Occipital lobe (tissue), 2 donors: ENCODE data around the gene QPRT. TPM values are rescaled to one million over a fixed set of nuclear protein-coding genes. Genes with fewer than 3 reads are reported as not detected.
"Not testable (repeated sequence)": the region's sequence is repeated elsewhere in the genome, so short reads cannot be mapped to it uniquely, and the experiment has no call there.

Experiments used
- DNase-seq: peaks from one replicate; lab custom pipeline; 2025; lab: John Stamatoyannopoulos, UW
- total RNA-seq: library from RNA; depleted of rRNA; stranded (reverse); fragments of >200 nt; gene quantifications from one replicate; pipeline ENCODE4 v1.2.3, GENCODE V29; 2014

Gene QPRT
- total RNA-seq, 1 donor from 2014 or later = 4.4 TPM

- no peak for DNase-seq
Measured at GRCh38 chr16:29745121-29745852, 66.3 kb downstream of the QPRT start.

DNA sequence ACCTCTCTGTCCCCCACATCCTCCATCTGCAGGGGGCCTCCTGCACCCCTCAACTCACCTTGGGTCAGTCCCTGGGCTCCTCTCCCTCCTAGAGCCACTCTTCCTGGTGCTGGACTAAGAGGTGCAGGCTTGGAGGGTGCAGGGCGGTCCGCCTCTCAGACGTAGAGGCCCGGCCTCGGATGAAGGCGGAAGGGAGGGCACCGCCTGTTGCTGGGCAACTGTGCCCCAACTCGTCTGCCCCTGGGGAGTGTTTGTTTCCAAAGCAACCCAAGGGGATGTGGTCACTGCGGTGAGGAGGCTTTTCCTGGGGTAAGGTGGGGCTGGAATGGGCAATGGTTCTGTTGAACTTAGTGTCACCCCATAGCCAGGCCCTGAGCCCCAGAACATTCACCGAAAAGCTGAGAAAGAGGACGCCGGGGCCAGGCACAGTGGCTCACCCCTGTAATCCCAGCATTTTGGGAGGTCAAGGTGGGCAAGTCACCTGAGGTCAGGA is 66.9 kb downstream of the QPRT start, which contains the start of gene C16orf54:
C16orf54 (minus strand) TSS at position 138 of the 493 bp plus-strand sequence. CDS start 1,039 bp downstream, outside the sequence.
- no peak for DNase-seq

DNA sequence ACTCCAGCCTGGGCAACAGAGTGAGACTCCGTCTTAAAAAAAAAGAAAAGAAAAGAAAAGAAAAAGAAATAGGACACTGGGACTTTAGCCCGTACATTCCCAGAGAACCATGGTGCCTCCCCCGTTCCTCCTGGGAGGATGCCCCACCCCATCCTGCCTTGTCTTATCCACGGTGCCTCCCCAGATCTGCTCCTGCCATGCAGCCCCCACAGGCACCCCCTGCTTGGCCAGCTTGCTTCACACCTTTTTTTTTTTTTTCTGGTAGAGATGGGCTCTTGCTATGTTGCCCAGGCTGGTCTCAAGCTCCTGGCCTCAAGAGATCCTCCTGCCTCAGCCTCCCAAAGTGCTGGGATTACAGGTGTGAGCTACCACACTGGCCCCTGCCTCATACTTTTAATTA is 67.5 kb downstream of the QPRT start:
- not testable (repeated sequence) for DNase-seq

Other genes starting within 250 kb of the QPRT start
- gene BOLA2, start 224.8 kb upstream of the QPRT start, total RNA-seq = 42.4 TPM
- gene SLX1B, start 224.6 kb upstream of the QPRT start, total RNA-seq = 2.3 TPM
- gene SULT1A4, start 219.3 kb upstream of the QPRT start, total RNA-seq = 0.94 TPM
- 13.7 TPM for gene NPIPB12, start 172.8 kb upstream of the QPRT start, total RNA-seq
- gene SPN, start 15.9 kb upstream of the QPRT start, total RNA-seq = 0.16 TPM
- 0.31 TPM for gene C16orf54, start 66.8 kb downstream of the QPRT start, total RNA-seq
- gene ZG16, start 99.1 kb downstream of the QPRT start, total RNA-seq = not detected
- 35.7 TPM for gene KIF22, start 111.6 kb downstream of the QPRT start, total RNA-seq
- gene MAZ, start 127.3 kb downstream of the QPRT start, total RNA-seq = 271 TPM
- 20.6 TPM for gene PRRT2, start 133.0 kb downstream of the QPRT start, total RNA-seq
- 10.8 TPM for gene PAGR1, start 137.0 kb downstream of the QPRT start, total RNA-seq
- 6.1 TPM for gene MVP, start 141.3 kb downstream of the QPRT start, total RNA-seq
- gene CDIPT, start 184.0 kb downstream of the QPRT start, total RNA-seq = 47.1 TPM
- gene SEZ6L2, start 220.4 kb downstream of the QPRT start, total RNA-seq = 32.1 TPM
- 17.2 TPM for gene ASPHD1, start 221.3 kb downstream of the QPRT start, total RNA-seq
- 15.6 TPM for gene KCTD13, start 247.0 kb downstream of the QPRT start, total RNA-seq